Ovary (tissue), 3 donors: ENCODE results near the gene PSTPIP1.

Experiments used
- POLR2A ChIP-seq: fragments of 450-650 bp; IDR thresholded peaks from one replicate; pipeline ENCODE4 v1.6.1; 2017; ENCODE audit warnings: antibody characterized with exemption, mild to moderate bottlenecking, moderate library complexity
- TF ChIP-seq, protein P1 (sequence below), 3 donors: fragments of 450-650 bp in 2 of 3; fragments of 200-600 bp in 1 of 3; IDR thresholded peaks; one replicate each; pipeline versions ENCODE4 v1.5.1 to v1.8.0; 2016 to 2022; ENCODE audit warnings: antibody characterized with exemption in 3 of 3, mild to moderate bottlenecking in 1 of 3
- donor health status: DM: no; HTN: no; CAD: no.

DNA sequence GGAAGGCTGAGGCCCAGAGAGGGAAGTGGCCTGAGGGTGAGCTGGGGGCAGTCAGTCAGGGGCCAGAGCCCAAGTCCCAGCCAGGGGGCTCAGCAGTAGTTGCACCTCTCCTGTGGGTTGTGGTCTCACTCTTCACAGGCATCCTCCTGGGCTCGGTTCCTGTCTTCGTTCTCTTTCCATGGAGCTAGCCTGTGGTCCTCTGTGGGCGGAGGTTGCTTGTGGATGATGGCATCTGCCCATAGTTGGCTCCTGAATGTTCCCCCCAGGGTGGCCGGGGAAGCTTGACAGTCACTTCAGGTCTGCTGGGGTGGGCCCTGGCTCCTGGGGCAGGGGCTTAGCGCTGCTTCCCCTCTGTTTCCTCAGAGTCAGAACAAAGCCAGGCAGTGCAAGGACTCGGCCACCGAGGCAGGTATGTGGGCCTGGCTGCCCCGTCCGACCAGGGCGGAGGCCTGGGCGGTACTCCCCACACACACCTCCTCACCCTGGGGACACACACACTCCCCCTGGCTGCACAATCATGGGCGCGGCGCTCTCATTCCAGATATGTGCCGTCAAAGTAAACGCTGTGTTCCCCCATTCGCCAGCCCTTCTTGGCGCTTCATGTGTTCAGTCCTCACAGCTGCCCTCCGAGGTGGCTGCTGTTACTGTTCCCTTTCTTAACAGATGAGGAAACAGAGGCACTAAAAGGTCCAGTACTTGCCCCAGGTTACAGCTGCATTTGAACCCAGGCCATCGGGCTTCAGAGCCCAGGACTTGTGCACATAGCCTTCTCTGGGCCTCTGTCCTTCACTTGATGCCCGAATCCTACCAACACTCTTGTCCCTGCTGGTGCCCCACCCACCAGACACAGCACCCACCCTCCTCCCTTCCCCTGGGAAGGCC is 34.5 kb downstream of the PSTPIP1 start:
- TF ChIP-seq, protein P1, sequence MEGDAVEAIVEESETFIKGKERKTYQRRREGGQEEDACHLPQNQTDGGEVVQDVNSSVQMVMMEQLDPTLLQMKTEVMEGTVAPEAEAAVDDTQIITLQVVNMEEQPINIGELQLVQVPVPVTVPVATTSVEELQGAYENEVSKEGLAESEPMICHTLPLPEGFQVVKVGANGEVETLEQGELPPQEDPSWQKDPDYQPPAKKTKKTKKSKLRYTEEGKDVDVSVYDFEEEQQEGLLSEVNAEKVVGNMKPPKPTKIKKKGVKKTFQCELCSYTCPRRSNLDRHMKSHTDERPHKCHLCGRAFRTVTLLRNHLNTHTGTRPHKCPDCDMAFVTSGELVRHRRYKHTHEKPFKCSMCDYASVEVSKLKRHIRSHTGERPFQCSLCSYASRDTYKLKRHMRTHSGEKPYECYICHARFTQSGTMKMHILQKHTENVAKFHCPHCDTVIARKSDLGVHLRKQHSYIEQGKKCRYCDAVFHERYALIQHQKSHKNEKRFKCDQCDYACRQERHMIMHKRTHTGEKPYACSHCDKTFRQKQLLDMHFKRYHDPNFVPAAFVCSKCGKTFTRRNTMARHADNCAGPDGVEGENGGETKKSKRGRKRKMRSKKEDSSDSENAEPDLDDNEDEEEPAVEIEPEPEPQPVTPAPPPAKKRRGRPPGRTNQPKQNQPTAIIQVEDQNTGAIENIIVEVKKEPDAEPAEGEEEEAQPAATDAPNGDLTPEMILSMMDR (IDR thresholded peaks at IDR 0.05), result no peak
- no peak for TF ChIP-seq POLR2A
